Immature natural killer cell (primary cell): ENCODE results near the gene EPB41L1. TPM values are rescaled to one million over a fixed set of nuclear protein-coding genes. Genes with fewer than 3 reads are reported as not detected.

Experiments used
- DNase-seq, 3 donors: peaks; one replicate each; pipeline ENCODE4 v3.0.0; 2022; ENCODE audit warnings: mixed read lengths in 1 of 3
- H3K27ac Mint-ChIP-seq, 6 donors: one replicate each; pipeline ENCODE4 v1.8.0; 2020; ENCODE audit warnings: mixed read lengths in 6 of 6, mild to moderate bottlenecking in 5 of 6, inconsistent platforms in 4 of 6, moderate library complexity in 3 of 6
- H3K27me3 Mint-ChIP-seq, 3 donors: one replicate each; pipeline ENCODE4 v1.8.0; 2020 to 2021; ENCODE audit warnings: low read depth in 3 of 3, mild to moderate bottlenecking in 3 of 3, mixed read lengths in 3 of 3, moderate library complexity in 3 of 3, inconsistent platforms in 1 of 3
- H3K36me3 Mint-ChIP-seq, 3 donors: one replicate each; pipeline ENCODE4 v1.8.0; 2020; ENCODE audit warnings: mixed read lengths in 3 of 3, inconsistent platforms in 2 of 3, mild to moderate bottlenecking in 2 of 3
- H3K4me1 Mint-ChIP-seq, 2 donors: one replicate each; pipeline ENCODE4 v1.8.0; 2020; ENCODE audit warnings: inconsistent platforms in 2 of 2, mild to moderate bottlenecking in 2 of 2, mixed read lengths in 2 of 2, moderate library complexity in 1 of 2
- H3K4me3 Mint-ChIP-seq, 5 donors: one replicate each; pipeline ENCODE4 v1.8.0; 2020; ENCODE audit warnings: mild to moderate bottlenecking in 5 of 5, mixed read lengths in 5 of 5, inconsistent platforms in 3 of 5, moderate library complexity in 3 of 5
- H3K9me3 Mint-ChIP-seq, 6 donors: one replicate each; pipeline ENCODE4 v1.8.0; 2020; ENCODE audit warnings: mild to moderate bottlenecking in 6 of 6, mixed read lengths in 6 of 6, inconsistent platforms in 4 of 6, moderate library complexity in 3 of 6
- polyA plus RNA-seq, 3 donors: library from polyadenylated mRNA; unstranded; fragments of 300-500 nt; fragmentation: Illumina TruSeq; gene quantifications; one replicate each; pipeline ENCODE4 v1.2.3, GENCODE V29; 2021

Gene EPB41L1
- polyA plus RNA-seq, 3 donors from 2014 or later, result not detected

- Mint-ChIP-seq H3K27ac (peak overlapping the region in 3 of 6 donors; percentile 45 to 54 (median 53)), H3K27me3 (peaks cover 0 to 4% (median 0%) of the 10 kb centered on the region in 3 donors), H3K4me1 (peaks cover 40 to 61% of the 10 kb centered on the region in 2 donors), H3K36me3 (peaks cover 0 to 6% (median 5%) of the 10 kb centered on the region in 3 donors), H3K9me3 (no peaks in the 10 kb centered on the region), H3K4me3 (peak overlapping the region; percentile 53 to 69 (median 58))
- DNase-seq, result no peak
These were observed 84.2 kb downstream of the EPB41L1 start for GRCh38 chr20:36238760-36239159.

- H3K27ac Mint-ChIP-seq, result no peak overlapping the region
- H3K4me3 Mint-ChIP-seq, result no peak overlapping the region
- peaks cover 40 to 65% of the 10 kb centered on the region in 2 donors for H3K4me1 Mint-ChIP-seq
- peaks cover 0 to 4% (median 0%) of the 10 kb centered on the region in 3 donors for H3K27me3 Mint-ChIP-seq
- no peak for DNase-seq
- H3K9me3 Mint-ChIP-seq, result no peaks in the 10 kb centered on the region
- peaks cover 3 to 17% (median 11%) of the 10 kb centered on the region in 3 donors for H3K36me3 Mint-ChIP-seq
These were observed 85.5 kb downstream of the EPB41L1 start for GRCh38 chr20:36240076-36240475.

GRCh38 chr20:36241678-36242077 lies 87.1 kb downstream of the EPB41L1 start:
- no peak for DNase-seq
- H3K27me3 Mint-ChIP-seq, result peaks cover 0 to 3% (median 0%) of the 10 kb centered on the region in 3 donors
- H3K27ac Mint-ChIP-seq, result no peak overlapping the region
- peaks cover 9 to 23% (median 13%) of the 10 kb centered on the region in 3 donors for H3K36me3 Mint-ChIP-seq
- no peaks in the 10 kb centered on the region for H3K9me3 Mint-ChIP-seq
- peaks cover 30 to 55% of the 10 kb centered on the region in 2 donors for H3K4me1 Mint-ChIP-seq
- H3K4me3 Mint-ChIP-seq, result no peak overlapping the region

- peaks cover 19 to 37% (median 24%) of the 10 kb centered on the region in 3 donors for H3K36me3 Mint-ChIP-seq
- DNase-seq, result no peak
- no peaks in the 10 kb centered on the region for H3K9me3 Mint-ChIP-seq
- peaks cover 18 to 52% of the 10 kb centered on the region in 2 donors for H3K4me1 Mint-ChIP-seq
- no peaks in the 10 kb centered on the region for H3K27me3 Mint-ChIP-seq
- H3K4me3 Mint-ChIP-seq, result no peak overlapping the region
- H3K27ac Mint-ChIP-seq, result no peak overlapping the region
These were observed 89.2 kb downstream of the EPB41L1 start for GRCh38 chr20:36243726-36244125.

- peaks cover 6 to 43% of the 10 kb centered on the region in 2 donors for H3K4me1 Mint-ChIP-seq
- no peak overlapping the region for H3K4me3 Mint-ChIP-seq
- DNase-seq, result no peak
- no peaks in the 10 kb centered on the region for H3K9me3 Mint-ChIP-seq
- H3K36me3 Mint-ChIP-seq, result peaks cover 19 to 44% (median 28%) of the 10 kb centered on the region in 3 donors
- H3K27ac Mint-ChIP-seq, result no peak overlapping the region
- H3K27me3 Mint-ChIP-seq, result no peaks in the 10 kb centered on the region
These were observed 91.9 kb downstream of the EPB41L1 start for GRCh38 chr20:36246401-36246800.

- H3K4me3 Mint-ChIP-seq, result no peak overlapping the region
- H3K9me3 Mint-ChIP-seq, result no peaks in the 10 kb centered on the region
- H3K27me3 Mint-ChIP-seq, result peaks cover 0 to 2% (median 0%) of the 10 kb centered on the region in 3 donors
- no peak for DNase-seq
- peaks cover 6 to 44% of the 10 kb centered on the region in 2 donors for H3K4me1 Mint-ChIP-seq
- H3K36me3 Mint-ChIP-seq, result peaks cover 22 to 39% (median 24%) of the 10 kb centered on the region in 3 donors
- H3K27ac Mint-ChIP-seq, result no peak overlapping the region
These were observed 94.3 kb downstream of the EPB41L1 start for GRCh38 chr20:36248836-36249235.

GRCh38 chr20:36249450-36249849 lies 94.9 kb downstream of the EPB41L1 start:
- H3K27ac Mint-ChIP-seq, result no peak overlapping the region
- H3K4me3 Mint-ChIP-seq, result no peak overlapping the region
- H3K36me3 Mint-ChIP-seq, result peaks cover 19 to 36% (median 24%) of the 10 kb centered on the region in 3 donors
- H3K9me3 Mint-ChIP-seq, result no peaks in the 10 kb centered on the region
- H3K4me1 Mint-ChIP-seq, result peaks cover 6 to 43% of the 10 kb centered on the region in 2 donors
- no peak for DNase-seq
- H3K27me3 Mint-ChIP-seq, result peaks cover 0 to 2% (median 0%) of the 10 kb centered on the region in 3 donors

GRCh38 chr20:36251426-36251825 lies 96.9 kb downstream of the EPB41L1 start:
- H3K4me1 Mint-ChIP-seq, result peaks cover 6 to 43% of the 10 kb centered on the region in 2 donors
- H3K4me3 Mint-ChIP-seq, result no peak overlapping the region
- peaks cover 0 to 2% (median 0%) of the 10 kb centered on the region in 3 donors for H3K27me3 Mint-ChIP-seq
- DNase-seq, result no peak
- H3K27ac Mint-ChIP-seq, result no peak overlapping the region
- peaks cover 15 to 27% (median 16%) of the 10 kb centered on the region in 3 donors for H3K36me3 Mint-ChIP-seq
- H3K9me3 Mint-ChIP-seq, result no peaks in the 10 kb centered on the region

- Mint-ChIP-seq H3K4me1 (peaks cover 6 to 37% of the 10 kb centered on the region in 2 donors), H3K4me3 (no peak overlapping the region), H3K27ac (peak overlapping the region in 1 of 6 donors; percentile 26), H3K36me3 (peaks cover 22 to 25% (median 24%) of the 10 kb centered on the region in 3 donors), H3K27me3 (peaks cover 0 to 2% (median 0%) of the 10 kb centered on the region in 3 donors), H3K9me3 (no peaks in the 10 kb centered on the region)
- DNase-seq, result no peak
These were observed 98.0 kb downstream of the EPB41L1 start for GRCh38 chr20:36252511-36252910.

GRCh38 chr20:36253036-36253435 lies 98.5 kb downstream of the EPB41L1 start:
- no peak for DNase-seq
- Mint-ChIP-seq H3K4me1 (peaks cover 3 to 32% of the 10 kb centered on the region in 2 donors), H3K4me3 (no peak overlapping the region), H3K9me3 (no peaks in the 10 kb centered on the region), H3K27me3 (peaks cover 0 to 2% (median 0%) of the 10 kb centered on the region in 3 donors), H3K27ac (no peak overlapping the region), H3K36me3 (peaks cover 18 to 20% (median 19%) of the 10 kb centered on the region in 3 donors)

GRCh38 chr20:36254076-36254475 lies 99.5 kb downstream of the EPB41L1 start:
- H3K4me3 Mint-ChIP-seq, result no peak overlapping the region
- H3K27ac Mint-ChIP-seq, result peak overlapping the region in 1 of 6 donors; percentile 22
- no peaks in the 10 kb centered on the region for H3K9me3 Mint-ChIP-seq
- no peak for DNase-seq
- H3K27me3 Mint-ChIP-seq, result peaks cover 0 to 2% (median 0%) of the 10 kb centered on the region in 3 donors
- H3K36me3 Mint-ChIP-seq, result peaks cover 12 to 17% (median 14%) of the 10 kb centered on the region in 3 donors
- peaks cover 2 to 21% of the 10 kb centered on the region in 2 donors for H3K4me1 Mint-ChIP-seq

- H3K9me3 Mint-ChIP-seq, result no peaks in the 10 kb centered on the region
- peaks cover 2 to 4% (median 4%) of the 10 kb centered on the region in 3 donors for H3K27me3 Mint-ChIP-seq
- no peak overlapping the region for H3K4me3 Mint-ChIP-seq
- no peak overlapping the region for H3K27ac Mint-ChIP-seq
- no peak for DNase-seq
- peaks cover 9 to 12% (median 10%) of the 10 kb centered on the region in 3 donors for H3K36me3 Mint-ChIP-seq
- peaks cover 0 to 13% of the 10 kb centered on the region in 2 donors for H3K4me1 Mint-ChIP-seq
These were observed 100.9 kb downstream of the EPB41L1 start for GRCh38 chr20:36255445-36255844.

- Mint-ChIP-seq H3K9me3 (peaks cover 0 to 1% (median 0%) of the 10 kb centered on the region in 6 donors), H3K27ac (no peak overlapping the region), H3K27me3 (peaks cover 4 to 6% (median 4%) of the 10 kb centered on the region in 3 donors), H3K4me3 (no peak overlapping the region), H3K4me1 (no peaks in the 10 kb centered on the region), H3K36me3 (peaks cover 7 to 10% (median 7%) of the 10 kb centered on the region in 3 donors)
- no peak for DNase-seq
These were observed 104.9 kb downstream of the EPB41L1 start for GRCh38 chr20:36259177-36260061.

- H3K27ac Mint-ChIP-seq, result no peak overlapping the region
These were observed 105.8 kb downstream of the EPB41L1 start for GRCh38 chr20:36260316-36260715.

More at GRCh38 chr20:36260316-36260715, 105.8 kb downstream of the EPB41L1 start:
- Mint-ChIP-seq H3K9me3 (peaks cover 0 to 1% (median 0%) of the 10 kb centered on the region in 6 donors), H3K4me1 (no peaks in the 10 kb centered on the region), H3K36me3 (peaks cover 7 to 10% (median 7%) of the 10 kb centered on the region in 3 donors), H3K27me3 (peaks cover 4 to 6% (median 4%) of the 10 kb centered on the region in 3 donors), H3K4me3 (no peak overlapping the region)
- DNase-seq, result no peak
